Fibroblast of villous mesenchyme (primary cell): ENCODE results near the gene MAGI1. TPM values are rescaled to one million over a fixed set of nuclear protein-coding genes. Genes with fewer than 3 reads are reported as not detected.

Experiments used
- small RNA-seq: library from RNA; depleted of rRNA; stranded (forward); fragments of <200 nt; gene quantifications from one replicate; pipeline ENCODE3, GENCODE V24; 2012
- total RNA-seq: library from RNA; depleted of rRNA; stranded (reverse); fragments of >200 nt; gene quantifications from 2 replicates; pipeline ENCODE4 v1.2.3, GENCODE V29; 2012

The MAGI1 gene
- total RNA-seq, 1 donor = 20.7 TPM

Small RNA genes lying within 50 kb of the gene (small RNA-seq; reads per million reads assigned to genes)
- not detected for gene RF00019

Other genes starting within 250 kb of the MAGI1 start
- gene SLC25A26, start 182.1 kb upstream of the MAGI1 start, total RNA-seq = 14.2 and 18.1 TPM in 2 replicates